ENCODE data around the gene TRPM2. TPM values are rescaled to one million over a fixed set of nuclear protein-coding genes. Genes with fewer than 3 reads are reported as not detected.

TRPM2 gene
- total RNA-seq, 1 donor from 2014 or later: 3.9 TPM

DNA sequence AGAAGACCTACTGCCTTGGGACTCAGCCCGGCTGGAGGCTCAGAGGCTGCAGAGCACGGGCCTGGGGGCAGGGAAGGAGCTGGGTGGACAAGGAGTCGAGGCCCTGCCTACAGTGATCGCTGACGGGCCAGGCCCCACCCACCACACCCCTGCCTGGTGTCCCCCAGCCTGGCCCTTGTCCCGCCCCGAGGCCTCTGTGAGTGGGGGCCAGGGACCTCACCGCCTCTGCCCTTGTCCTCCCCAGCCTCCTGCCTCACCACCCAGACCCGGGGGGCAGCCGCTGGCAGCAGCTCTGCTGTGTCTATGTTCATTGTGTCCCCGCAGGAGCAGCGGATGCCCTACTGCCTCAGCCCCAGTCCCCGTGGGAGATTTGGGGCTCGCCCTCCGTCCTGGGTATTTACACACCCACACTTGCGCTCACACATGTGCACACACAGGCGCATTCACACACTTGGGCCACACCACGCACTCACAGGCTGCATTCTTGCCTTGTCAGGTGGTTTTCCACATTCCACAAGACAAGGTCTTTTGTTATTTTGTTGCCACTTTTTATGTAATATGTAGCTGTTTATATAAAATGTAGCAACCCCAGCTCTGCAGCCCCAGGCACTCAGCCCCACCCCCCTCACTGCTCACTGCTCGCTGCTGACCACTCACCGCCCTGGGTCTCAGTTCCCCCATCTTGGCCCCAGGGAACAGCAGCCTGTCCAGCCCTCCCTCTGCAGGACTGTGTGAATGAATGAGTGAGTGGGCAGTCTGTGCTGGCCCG lies 46.3 kb upstream of the TRPM2 start:
- ATAC-seq (ENCODE audit: low read depth) (no peak), DNase-seq (no peak)
- Mint-ChIP-seq H3K27me3 (no peaks in the 10 kb centered on the region), H3K9me3 (no peaks in the 10 kb centered on the region), H3K4me1 (peaks cover 29% of the 10 kb centered on the region), H3K4me3 (no peak overlapping the region), H3K36me3 (ENCODE audit: low read depth) (peaks cover 41% of the 10 kb centered on the region), H3K27ac (no peak overlapping the region)
- TF ChIP-seq, protein P1, sequence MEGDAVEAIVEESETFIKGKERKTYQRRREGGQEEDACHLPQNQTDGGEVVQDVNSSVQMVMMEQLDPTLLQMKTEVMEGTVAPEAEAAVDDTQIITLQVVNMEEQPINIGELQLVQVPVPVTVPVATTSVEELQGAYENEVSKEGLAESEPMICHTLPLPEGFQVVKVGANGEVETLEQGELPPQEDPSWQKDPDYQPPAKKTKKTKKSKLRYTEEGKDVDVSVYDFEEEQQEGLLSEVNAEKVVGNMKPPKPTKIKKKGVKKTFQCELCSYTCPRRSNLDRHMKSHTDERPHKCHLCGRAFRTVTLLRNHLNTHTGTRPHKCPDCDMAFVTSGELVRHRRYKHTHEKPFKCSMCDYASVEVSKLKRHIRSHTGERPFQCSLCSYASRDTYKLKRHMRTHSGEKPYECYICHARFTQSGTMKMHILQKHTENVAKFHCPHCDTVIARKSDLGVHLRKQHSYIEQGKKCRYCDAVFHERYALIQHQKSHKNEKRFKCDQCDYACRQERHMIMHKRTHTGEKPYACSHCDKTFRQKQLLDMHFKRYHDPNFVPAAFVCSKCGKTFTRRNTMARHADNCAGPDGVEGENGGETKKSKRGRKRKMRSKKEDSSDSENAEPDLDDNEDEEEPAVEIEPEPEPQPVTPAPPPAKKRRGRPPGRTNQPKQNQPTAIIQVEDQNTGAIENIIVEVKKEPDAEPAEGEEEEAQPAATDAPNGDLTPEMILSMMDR (IDR thresholded peaks at IDR 0.05): no peak
- intact Hi-C loops (cut with micrococcal nuclease): loop anchor here (10.0 kb wide), 2 partner anchors 148 to 492 kb away; partner anchors contain the start of gene LRRC3
- ChIA-PET CTCF (no interaction called here), POLR2A (no interaction called here)

DNA sequence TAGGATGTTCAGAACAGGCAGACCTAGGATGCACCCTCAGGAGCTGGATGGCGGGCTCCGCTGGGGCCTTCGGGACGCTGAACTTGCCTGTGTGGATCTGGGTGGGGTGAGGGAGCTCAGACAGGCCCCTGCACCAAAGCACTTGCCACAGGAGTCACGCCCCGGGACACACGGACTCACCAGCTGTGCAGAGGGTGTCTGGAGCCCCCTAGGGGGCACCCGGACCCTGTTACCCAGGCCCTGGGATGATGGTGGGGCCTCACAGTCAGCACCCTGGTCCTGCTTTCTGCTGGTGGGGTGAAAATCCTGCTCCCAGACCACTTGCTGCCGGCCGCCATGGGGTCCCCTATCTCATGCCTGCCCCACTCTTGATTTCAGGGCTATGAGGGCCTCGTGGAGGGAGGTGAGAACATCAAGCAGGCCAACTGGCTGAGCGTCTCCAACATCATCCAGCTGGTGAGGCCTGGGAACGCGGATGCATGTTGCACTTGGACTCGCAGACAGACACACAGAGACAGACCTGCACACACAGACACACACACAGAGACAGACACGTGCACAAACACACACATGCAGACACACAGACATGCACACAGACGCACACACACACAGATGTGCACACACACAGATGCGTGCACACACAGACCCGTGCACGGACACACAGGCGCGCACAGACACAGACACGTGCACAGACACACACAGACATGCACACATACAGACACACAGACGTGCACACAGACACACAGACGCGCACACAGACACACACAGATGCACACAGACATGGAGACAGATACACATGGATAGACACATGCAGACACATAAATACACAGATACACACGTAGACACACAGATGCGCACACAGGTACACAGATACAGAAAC lies 42.6 kb upstream of the TRPM2 start:
- Mint-ChIP-seq H3K9me3 (no peaks in the 10 kb centered on the region), H3K4me1 (peaks cover 3% of the 10 kb centered on the region), H3K27ac (no peak overlapping the region), H3K27me3 (no peaks in the 10 kb centered on the region), H3K36me3 (ENCODE audit: low read depth) (peaks cover 56% of the 10 kb centered on the region), H3K4me3 (no peak overlapping the region)
- DNase-seq: no peak
- peak; percentile 49 for ATAC-seq (ENCODE audit: low read depth)
- ChIA-PET POLR2A (interaction anchor here (1.5 kb wide), 1 partner anchor 10 kb away, joined by 3 read pairs; no protein-coding TSS in a partner anchor), CTCF (interaction anchor here (0.6 kb wide), 1 partner anchor 82 kb away, joined by 3 read pairs; no protein-coding TSS in a partner anchor)
- TF ChIP-seq, protein P1 (IDR thresholded peaks at IDR 0.05): no peak
- intact Hi-C loops (cut with micrococcal nuclease): no loop called here

DNA sequence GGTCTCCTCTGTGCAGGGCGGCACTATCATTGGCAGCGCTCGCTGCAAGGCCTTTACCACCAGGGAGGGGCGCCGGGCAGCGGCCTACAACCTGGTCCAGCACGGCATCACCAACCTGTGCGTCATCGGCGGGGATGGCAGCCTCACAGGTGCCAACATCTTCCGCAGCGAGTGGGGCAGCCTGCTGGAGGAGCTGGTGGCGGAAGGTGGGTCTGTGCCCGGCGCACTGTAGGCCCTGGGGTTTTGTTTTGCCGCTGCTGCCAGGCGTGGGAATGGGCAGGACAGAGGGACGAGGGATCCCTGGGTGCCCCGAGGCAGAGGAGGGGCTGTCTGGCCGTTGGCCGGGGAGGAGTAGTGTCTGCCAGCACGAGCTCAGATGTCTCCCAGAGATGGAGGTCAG lies 41.3 kb upstream of the TRPM2 start:
- intact Hi-C loops (cut with micrococcal nuclease): no loop called here
- ChIA-PET POLR2A (no interaction called here), CTCF (no interaction called here)
- TF ChIP-seq, protein P1 (IDR thresholded peaks at IDR 0.05): no peak
- Mint-ChIP-seq H3K9me3 (no peaks in the 10 kb centered on the region), H3K27me3 (no peaks in the 10 kb centered on the region), H3K4me1 (peaks cover 3% of the 10 kb centered on the region), H3K27ac (no peak overlapping the region), H3K4me3 (no peak overlapping the region), H3K36me3 (ENCODE audit: low read depth) (peaks cover 60% of the 10 kb centered on the region)
- ATAC-seq (ENCODE audit: low read depth) (no peak), DNase-seq (no peak)

DNA sequence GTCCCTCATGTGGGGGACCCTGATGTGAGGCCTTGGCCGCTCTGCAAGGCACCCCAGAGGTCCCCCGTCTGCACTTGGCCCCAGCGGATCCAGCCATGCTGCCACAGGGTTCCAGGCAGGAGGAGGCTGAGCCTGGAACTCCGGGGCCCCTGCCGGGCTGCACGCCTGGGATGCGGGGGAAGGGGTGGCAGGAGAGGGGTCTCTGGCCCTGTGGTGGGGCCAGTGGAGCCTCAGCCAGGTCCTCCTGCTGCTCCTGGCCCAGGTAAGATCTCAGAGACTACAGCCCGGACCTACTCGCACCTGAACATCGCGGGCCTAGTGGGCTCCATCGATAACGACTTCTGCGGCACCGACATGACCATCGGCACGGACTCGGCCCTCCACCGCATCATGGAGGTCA lies 40.7 kb upstream of the TRPM2 start:
- intact Hi-C loops (cut with micrococcal nuclease): no loop called here
- ATAC-seq (ENCODE audit: low read depth) (no peak), DNase-seq (no peak)
- Mint-ChIP-seq H3K27me3 (no peaks in the 10 kb centered on the region), H3K4me3 (no peak overlapping the region), H3K27ac (no peak overlapping the region), H3K4me1 (peaks cover 3% of the 10 kb centered on the region), H3K36me3 (ENCODE audit: low read depth) (peaks cover 56% of the 10 kb centered on the region), H3K9me3 (no peaks in the 10 kb centered on the region)
- ChIA-PET POLR2A (no interaction called here), CTCF (no interaction called here)
- TF ChIP-seq, protein P1 (IDR thresholded peaks at IDR 0.05): no peak

DNA sequence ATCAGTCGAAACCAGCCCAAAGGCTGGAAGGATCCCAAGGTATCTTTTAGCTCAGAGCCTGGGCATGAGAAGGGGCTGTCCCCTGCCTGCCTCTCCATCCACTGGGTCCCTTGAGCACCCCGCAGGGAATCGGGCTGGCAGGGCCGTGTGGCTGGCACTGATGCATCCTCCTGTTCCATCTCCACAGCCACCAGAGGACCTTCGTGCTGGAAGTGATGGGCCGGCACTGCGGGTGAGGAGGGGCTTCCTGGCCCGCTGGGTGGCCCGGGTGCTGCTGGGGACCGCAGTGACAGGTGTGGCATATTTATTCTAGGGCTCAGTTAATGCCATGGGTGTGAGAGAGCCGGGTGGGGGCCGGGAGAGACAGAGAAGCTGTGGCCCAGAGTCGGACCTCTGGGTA lies 40.0 kb upstream of the TRPM2 start:
- peaks cover 54% of the 10 kb centered on the region for H3K36me3 Mint-ChIP-seq (ENCODE audit: low read depth)
- intact Hi-C loops (cut with micrococcal nuclease): no loop called here
- TF ChIP-seq, protein P1 (IDR thresholded peaks at IDR 0.05): no peak
- H3K4me1 Mint-ChIP-seq: no peaks in the 10 kb centered on the region
- no peaks in the 10 kb centered on the region for H3K9me3 Mint-ChIP-seq
- ChIA-PET POLR2A (no interaction called here), CTCF (no interaction called here)
- ATAC-seq (ENCODE audit: low read depth): no peak
- H3K27me3 Mint-ChIP-seq: no peaks in the 10 kb centered on the region
- H3K4me3 Mint-ChIP-seq: no peak overlapping the region
- no peak for DNase-seq
- H3K27ac Mint-ChIP-seq: no peak overlapping the region

Measured in activated B cell treated with CpG ODN at 0.5 μM for 24 hours (primary cell).